ENCODE data around the gene LIMK1.

Gene LIMK1

DNA sequence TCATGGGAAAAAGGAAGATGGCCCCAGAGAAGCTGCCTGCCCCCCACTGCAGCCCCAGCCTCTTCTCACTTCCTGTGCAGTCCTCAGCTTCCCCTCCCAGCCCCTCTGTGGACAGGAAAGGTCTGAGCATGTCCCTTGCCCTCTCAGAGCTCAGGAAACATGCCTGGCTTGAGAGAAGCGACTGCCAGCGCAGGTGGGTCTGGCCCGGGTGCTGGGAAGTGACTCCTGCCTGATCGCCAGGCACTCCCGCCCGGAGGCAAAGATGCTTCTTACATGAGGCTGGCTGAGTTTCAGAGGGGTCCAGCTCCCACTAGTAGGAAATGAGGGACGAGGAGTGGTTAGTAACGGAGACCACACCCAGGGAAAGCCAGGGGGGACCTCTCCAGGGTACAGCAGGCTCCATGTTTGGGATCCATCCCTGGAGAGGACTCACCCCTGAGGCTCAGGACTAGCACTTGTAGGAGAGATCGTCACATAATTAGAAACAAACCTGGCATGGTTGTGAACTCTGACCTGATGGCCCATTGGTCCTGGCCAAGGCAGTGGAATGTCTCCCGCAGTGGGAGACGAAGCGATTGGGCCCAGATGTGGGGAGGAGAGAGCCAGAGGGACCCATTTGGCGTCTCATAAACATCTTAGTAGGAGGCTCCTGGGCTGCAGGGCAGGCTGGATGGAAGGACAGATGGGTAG is 43.4 kb upstream of the LIMK1 start:
- H3K27me3 ChIP-seq (ENCODE audit: low read depth, low read length), result 0 out of 2 replicates have a peak, but pooled peaks cover 5% of the 10 kb centered on the region
- H3K4me3 ChIP-seq (ENCODE audit: low read length), result no peak overlapping the region
- H3K36me3 ChIP-seq (replicated peaks; ENCODE audit: low read depth, low read length), result no peaks in the 10 kb centered on the region
- no peak overlapping the region for H3K9ac ChIP-seq (ENCODE audit: low read length)
- TF ChIP-seq EZH2phosphoT487 (IDR thresholded peaks at IDR 0.05; ENCODE audit: low read depth) (no peak), CTCF (IDR thresholded peaks at IDR 0.05; ENCODE audit: low read depth, low read length) (no peak)
- no peaks in the 10 kb centered on the region for H4K20me1 ChIP-seq (ENCODE audit: insufficient read depth, low read length)
- no peak overlapping the region for H2AFZ ChIP-seq (ENCODE audit: low read depth, low read length)
- no peak overlapping the region for H3K27ac ChIP-seq (ENCODE audit: low read length)
- no peak overlapping the region for H3K4me2 ChIP-seq (ENCODE audit: low read length)
- H3K9me3 ChIP-seq (ENCODE audit: insufficient read depth, low read length), result no peaks in the 10 kb centered on the region
- H3K79me2 ChIP-seq (ENCODE audit: low read length), result no peaks in the 10 kb centered on the region
- H3K4me1 ChIP-seq (ENCODE audit: low read length), result no peaks in the 10 kb centered on the region

DNA sequence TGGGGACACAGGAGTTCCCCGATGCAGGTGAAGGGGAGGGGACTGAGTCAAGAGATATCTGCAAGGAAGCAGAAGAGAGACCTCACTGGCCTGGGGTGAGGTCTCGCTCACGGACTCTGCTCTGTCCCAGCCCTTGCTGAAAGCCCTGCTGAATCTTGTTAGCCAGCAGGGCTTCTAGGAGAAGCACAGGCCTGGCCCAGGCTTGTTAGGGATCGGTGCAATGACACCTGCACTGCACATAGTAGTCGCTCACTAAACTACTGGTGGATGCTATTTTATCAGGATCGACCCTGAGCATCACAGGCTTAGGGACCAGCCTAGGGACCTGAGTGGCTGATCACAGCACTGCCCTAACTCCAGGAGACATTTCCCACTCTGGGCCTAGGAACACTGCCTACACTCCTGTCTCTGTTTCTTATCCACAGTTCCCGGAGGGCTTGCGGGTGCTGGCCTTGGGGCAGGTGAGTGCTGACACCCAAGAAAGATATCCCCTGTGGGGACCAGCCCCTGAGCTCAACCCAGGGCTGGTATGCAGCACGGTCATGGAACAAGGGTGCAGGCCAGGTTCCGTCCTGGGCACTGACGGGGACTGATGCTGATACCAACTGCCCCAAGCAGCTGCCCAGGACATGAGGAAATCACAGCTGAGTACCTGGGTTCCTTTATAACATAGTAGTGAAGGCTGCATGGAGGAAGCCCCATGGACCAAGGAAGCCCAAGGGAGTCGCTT is 42.6 kb upstream of the LIMK1 start:
- Histone ChIP-seq H3K27ac (ENCODE audit: low read length) (no peak overlapping the region), H3K27me3 (ENCODE audit: low read depth, low read length) (0 out of 2 replicates have a peak, but pooled peaks cover 5% of the 10 kb centered on the region), H3K4me1 (ENCODE audit: low read length) (no peaks in the 10 kb centered on the region)

GRCh38 chr7:74042746-74043522 is 40.7 kb upstream of the LIMK1 start:
- no peaks in the 10 kb centered on the region for H3K4me1 ChIP-seq (ENCODE audit: low read length)
- H2AFZ ChIP-seq (ENCODE audit: low read depth, low read length), result no peak overlapping the region
- no peaks in the 10 kb centered on the region for H3K36me3 ChIP-seq (replicated peaks; ENCODE audit: low read depth, low read length)
- 0 out of 2 replicates have a peak, but pooled peaks cover 4% of the 10 kb centered on the region for H3K27me3 ChIP-seq (ENCODE audit: low read depth, low read length)
- TF ChIP-seq CTCF (IDR thresholded peaks at IDR 0.05; ENCODE audit: low read depth, low read length) (no peak), EZH2phosphoT487 (IDR thresholded peaks at IDR 0.05; ENCODE audit: low read depth) (no peak)
- no peaks in the 10 kb centered on the region for H3K9me3 ChIP-seq (ENCODE audit: insufficient read depth, low read length)
- H3K79me2 ChIP-seq (ENCODE audit: low read length), result no peaks in the 10 kb centered on the region
- H3K4me3 ChIP-seq (ENCODE audit: low read length), result no peak overlapping the region
- no peak overlapping the region for H3K9ac ChIP-seq (ENCODE audit: low read length)
- H4K20me1 ChIP-seq (ENCODE audit: insufficient read depth, low read length), result no peaks in the 10 kb centered on the region
- no peak overlapping the region for H3K4me2 ChIP-seq (ENCODE audit: low read length)
- no peak overlapping the region for H3K27ac ChIP-seq (ENCODE audit: low read length)

More for the DNA sequence above, 42.6 kb upstream of the LIMK1 start:
- Histone ChIP-seq H3K36me3 (replicated peaks; ENCODE audit: low read depth, low read length) (no peaks in the 10 kb centered on the region), H3K79me2 (ENCODE audit: low read length) (no peaks in the 10 kb centered on the region), H2AFZ (ENCODE audit: low read depth, low read length) (no peak overlapping the region), H4K20me1 (ENCODE audit: insufficient read depth, low read length) (no peaks in the 10 kb centered on the region), H3K9me3 (ENCODE audit: insufficient read depth, low read length) (no peaks in the 10 kb centered on the region), H3K4me2 (ENCODE audit: low read length) (no peak overlapping the region), H3K4me3 (ENCODE audit: low read length) (no peak overlapping the region), H3K9ac (ENCODE audit: low read length) (no peak overlapping the region)
- TF ChIP-seq CTCF (IDR thresholded peaks at IDR 0.05; ENCODE audit: low read depth, low read length) (no peak), EZH2phosphoT487 (IDR thresholded peaks at IDR 0.05; ENCODE audit: low read depth) (no peak)

DNA sequence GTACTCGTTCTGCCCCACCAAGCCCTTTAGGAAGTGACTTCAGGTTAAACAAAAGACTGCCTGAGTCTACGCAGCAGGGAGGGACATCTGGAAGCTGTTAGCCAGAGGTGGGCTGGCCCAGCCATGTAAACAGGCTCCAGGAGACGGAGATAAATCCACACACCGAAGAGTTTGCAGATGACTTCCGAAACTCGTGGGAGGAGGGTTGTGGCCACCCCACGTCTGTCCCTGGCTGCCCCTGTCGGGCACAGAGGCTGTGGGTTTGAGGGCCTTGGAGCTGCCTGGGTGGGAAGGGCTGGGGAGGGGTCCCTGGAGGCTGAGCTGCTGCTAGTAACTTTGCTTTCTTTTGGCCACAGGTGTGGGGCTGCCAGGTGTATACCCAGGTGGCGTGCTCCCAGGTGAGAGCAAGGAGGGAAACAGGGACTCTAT is 40.1 kb upstream of the LIMK1 start:
- no peak overlapping the region for H3K9ac ChIP-seq (ENCODE audit: low read length)
- H3K9me3 ChIP-seq (ENCODE audit: insufficient read depth, low read length), result no peaks in the 10 kb centered on the region
- H3K27ac ChIP-seq (ENCODE audit: low read length), result no peak overlapping the region
- H3K36me3 ChIP-seq (replicated peaks; ENCODE audit: low read depth, low read length), result no peaks in the 10 kb centered on the region
- no peak overlapping the region for H3K4me3 ChIP-seq (ENCODE audit: low read length)
- no peak overlapping the region for H3K4me2 ChIP-seq (ENCODE audit: low read length)
- no peaks in the 10 kb centered on the region for H4K20me1 ChIP-seq (ENCODE audit: insufficient read depth, low read length)
- no peaks in the 10 kb centered on the region for H3K27me3 ChIP-seq (ENCODE audit: low read depth, low read length)
- TF ChIP-seq CTCF (IDR thresholded peaks at IDR 0.05; ENCODE audit: low read depth, low read length) (no peak), EZH2phosphoT487 (IDR thresholded peaks at IDR 0.05; ENCODE audit: low read depth) (no peak)
- H3K4me1 ChIP-seq (ENCODE audit: low read length), result no peaks in the 10 kb centered on the region
- no peaks in the 10 kb centered on the region for H3K79me2 ChIP-seq (ENCODE audit: low read length)
- no peak overlapping the region for H2AFZ ChIP-seq (ENCODE audit: low read depth, low read length)
